IPS-11a (cell line): ENCODE measurements around the gene TSHZ2.

Experiments
- H3K4me3 ChIP-seq: one replicate; pipeline ENCODE4 v1.5.1; 2013; ENCODE audit warnings: low read depth, low read length, control low read depth

TSHZ2 gene

GRCh38 chr20:53223626-53224172 is 251.5 kb downstream of the TSHZ2 start:
- no peak overlapping the region for H3K4me3 ChIP-seq

- H3K4me3 ChIP-seq: no peak overlapping the region
Observed at GRCh38 chr20:53224851-53225250, 252.7 kb downstream of the TSHZ2 start.

GRCh38 chr20:53226826-53227225 is 254.7 kb downstream of the TSHZ2 start:
- no peak overlapping the region for H3K4me3 ChIP-seq

GRCh38 chr20:53227523-53227922 is 255.4 kb downstream of the TSHZ2 start:
- no peak overlapping the region for H3K4me3 ChIP-seq

GRCh38 chr20:53231061-53231460 is 258.9 kb downstream of the TSHZ2 start:
- no peak overlapping the region for H3K4me3 ChIP-seq

- no peak overlapping the region for H3K4me3 ChIP-seq
Observed at GRCh38 chr20:53237461-53237860, 265.3 kb downstream of the TSHZ2 start.

- H3K4me3 ChIP-seq: no peak overlapping the region
Observed at GRCh38 chr20:53238121-53238660, 266.0 kb downstream of the TSHZ2 start.

GRCh38 chr20:53243152-53243551 is 271.0 kb downstream of the TSHZ2 start:
- H3K4me3 ChIP-seq: no peak overlapping the region

- H3K4me3 ChIP-seq: no peak overlapping the region
Observed at GRCh38 chr20:53244711-53245110, 272.6 kb downstream of the TSHZ2 start.

GRCh38 chr20:53245574-53245973 is 273.4 kb downstream of the TSHZ2 start:
- no peak overlapping the region for H3K4me3 ChIP-seq

- no peak overlapping the region for H3K4me3 ChIP-seq
Observed at GRCh38 chr20:53247468-53248103, 275.4 kb downstream of the TSHZ2 start.

GRCh38 chr20:53250456-53250855 is 278.3 kb downstream of the TSHZ2 start:
- no peak overlapping the region for H3K4me3 ChIP-seq

GRCh38 chr20:53252002-53252401 is 279.8 kb downstream of the TSHZ2 start:
- H3K4me3 ChIP-seq: no peak overlapping the region

GRCh38 chr20:53253668-53254067 is 281.5 kb downstream of the TSHZ2 start:
- H3K4me3 ChIP-seq: no peak overlapping the region

- no peak overlapping the region for H3K4me3 ChIP-seq
Observed at GRCh38 chr20:53255102-53255710, 283.0 kb downstream of the TSHZ2 start.

GRCh38 chr20:53258741-53259140 is 286.6 kb downstream of the TSHZ2 start:
- no peak overlapping the region for H3K4me3 ChIP-seq

- no peak overlapping the region for H3K4me3 ChIP-seq
Observed at GRCh38 chr20:53260168-53260567, 288.0 kb downstream of the TSHZ2 start.

GRCh38 chr20:53260591-53260990 is 288.4 kb downstream of the TSHZ2 start:
- H3K4me3 ChIP-seq: no peak overlapping the region

GRCh38 chr20:53262365-53262764 is 290.2 kb downstream of the TSHZ2 start:
- no peak overlapping the region for H3K4me3 ChIP-seq

GRCh38 chr20:53263554-53264438 is 291.6 kb downstream of the TSHZ2 start:
- H3K4me3 ChIP-seq: no peak overlapping the region

GRCh38 chr20:53264604-53265003 is 292.4 kb downstream of the TSHZ2 start:
- H3K4me3 ChIP-seq: no peak overlapping the region
